Nephron progenitor cell (in vitro differentiated cells): ENCODE measurements around the gene HERC5.
"Not testable (repeated sequence)": the region's sequence is repeated elsewhere in the genome, so short reads cannot be mapped to it uniquely, and the experiment has no call there.

ENCODE experiments used
- DNase-seq: peaks from one replicate; pipeline ENCODE4 v3.0.0; 2021
- H3K27ac Mint-ChIP-seq: 2 replicates; pipeline ENCODE4 v1.8.0; 2021; ENCODE audit warnings: mild to moderate bottlenecking, moderate library complexity, mixed read lengths
- H3K27me3 Mint-ChIP-seq: 2 replicates; pipeline ENCODE4 v1.8.0; 2021; ENCODE audit warnings: mild to moderate bottlenecking, low read depth, mixed read lengths; ENCODE audit not compliant: poor library complexity
- H3K36me3 Mint-ChIP-seq: 2 replicates; pipeline ENCODE4 v1.8.0; 2021; ENCODE audit warnings: low read depth, mixed read lengths
- H3K4me1 Mint-ChIP-seq: 2 replicates; pipeline ENCODE4 v1.8.0; 2021; ENCODE audit warnings: mixed read lengths
- H3K4me3 Mint-ChIP-seq: 2 replicates; pipeline ENCODE4 v1.8.0; 2021; ENCODE audit warnings: mild to moderate bottlenecking, moderate library complexity, mixed read lengths
- H3K9me3 Mint-ChIP-seq: 2 replicates; pipeline ENCODE4 v1.8.0; 2021; ENCODE audit warnings: mild to moderate bottlenecking, moderate library complexity, mixed read lengths
- TF ChIP-seq, protein P1 (sequence below): fragments of 200-600 bp; sonication (generic); IDR thresholded peaks from 2 replicates; pipeline ENCODE4 v1.5.0; 2021; ENCODE audit warnings: antibody characterized with exemption

The HERC5 gene

DNA sequence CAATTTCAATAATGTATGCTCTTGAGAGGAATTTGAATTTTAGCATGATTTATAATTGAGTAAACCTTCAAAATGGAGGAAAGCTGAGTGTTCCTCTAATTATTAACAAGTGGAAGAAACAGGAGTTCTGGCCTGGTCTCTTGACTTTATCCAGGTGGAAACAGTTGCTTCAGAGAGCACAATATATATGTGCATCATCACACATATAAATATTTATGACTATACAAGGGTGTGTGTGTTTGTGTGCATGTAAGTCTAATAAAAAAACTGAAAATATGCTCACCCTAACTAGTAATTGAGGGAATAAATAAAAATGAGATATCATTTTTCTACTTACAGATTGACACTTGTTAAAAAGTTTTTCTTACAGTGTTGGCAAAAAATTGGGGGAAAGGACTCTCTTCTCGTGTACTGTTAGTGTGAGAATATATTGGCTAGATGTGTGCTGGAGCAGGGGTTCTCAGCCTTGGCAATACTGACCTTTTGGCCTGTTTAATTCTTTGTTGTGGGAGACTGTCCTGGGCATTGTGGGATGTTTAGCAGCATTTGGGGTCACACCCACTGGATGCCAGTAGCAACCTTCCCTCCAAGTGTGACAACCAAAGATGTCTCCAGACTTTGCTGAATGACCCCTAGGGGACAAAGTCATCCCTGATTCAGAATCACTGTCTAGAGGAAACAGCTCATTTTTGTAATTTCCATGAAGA, 20.8 kb upstream of the HERC5 start:
- TF ChIP-seq, protein P1, sequence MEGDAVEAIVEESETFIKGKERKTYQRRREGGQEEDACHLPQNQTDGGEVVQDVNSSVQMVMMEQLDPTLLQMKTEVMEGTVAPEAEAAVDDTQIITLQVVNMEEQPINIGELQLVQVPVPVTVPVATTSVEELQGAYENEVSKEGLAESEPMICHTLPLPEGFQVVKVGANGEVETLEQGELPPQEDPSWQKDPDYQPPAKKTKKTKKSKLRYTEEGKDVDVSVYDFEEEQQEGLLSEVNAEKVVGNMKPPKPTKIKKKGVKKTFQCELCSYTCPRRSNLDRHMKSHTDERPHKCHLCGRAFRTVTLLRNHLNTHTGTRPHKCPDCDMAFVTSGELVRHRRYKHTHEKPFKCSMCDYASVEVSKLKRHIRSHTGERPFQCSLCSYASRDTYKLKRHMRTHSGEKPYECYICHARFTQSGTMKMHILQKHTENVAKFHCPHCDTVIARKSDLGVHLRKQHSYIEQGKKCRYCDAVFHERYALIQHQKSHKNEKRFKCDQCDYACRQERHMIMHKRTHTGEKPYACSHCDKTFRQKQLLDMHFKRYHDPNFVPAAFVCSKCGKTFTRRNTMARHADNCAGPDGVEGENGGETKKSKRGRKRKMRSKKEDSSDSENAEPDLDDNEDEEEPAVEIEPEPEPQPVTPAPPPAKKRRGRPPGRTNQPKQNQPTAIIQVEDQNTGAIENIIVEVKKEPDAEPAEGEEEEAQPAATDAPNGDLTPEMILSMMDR: no peak
- Mint-ChIP-seq H3K27me3 (no peaks in the 10 kb centered on the region), H3K4me1 (no peaks in the 10 kb centered on the region), H3K27ac (no peak overlapping the region), H3K36me3 (peaks cover 4% of the 10 kb centered on the region), H3K4me3 (no peak overlapping the region), H3K9me3 (peaks cover 11% of the 10 kb centered on the region)
- DNase-seq: no peak

DNA sequence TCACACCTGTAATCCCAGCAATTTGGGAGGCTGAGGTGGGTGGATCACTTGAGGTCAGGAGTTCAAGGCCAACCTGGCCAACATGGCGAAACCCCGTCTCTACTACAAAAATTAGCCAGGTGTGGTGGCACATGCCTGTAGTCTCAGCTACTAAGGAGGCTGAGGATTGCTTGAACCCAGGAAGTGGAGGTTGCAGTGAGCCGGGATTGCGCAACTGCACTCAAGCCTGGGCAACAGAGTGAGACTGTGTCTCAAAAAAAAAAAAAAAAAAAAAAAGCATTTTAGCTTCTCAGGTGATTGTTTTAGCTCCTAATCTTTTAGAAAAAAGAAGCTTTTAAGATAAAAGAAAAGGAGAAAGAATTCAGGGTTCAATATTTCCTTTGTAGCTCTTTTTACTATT, 19.0 kb upstream of the HERC5 start:
- H3K4me1 Mint-ChIP-seq, H3K4me3 Mint-ChIP-seq, H3K36me3 Mint-ChIP-seq, H3K27me3 Mint-ChIP-seq, DNase-seq, H3K27ac Mint-ChIP-seq: not testable (repeated sequence)
- peaks cover 18% of the 10 kb centered on the region for H3K9me3 Mint-ChIP-seq

DNA sequence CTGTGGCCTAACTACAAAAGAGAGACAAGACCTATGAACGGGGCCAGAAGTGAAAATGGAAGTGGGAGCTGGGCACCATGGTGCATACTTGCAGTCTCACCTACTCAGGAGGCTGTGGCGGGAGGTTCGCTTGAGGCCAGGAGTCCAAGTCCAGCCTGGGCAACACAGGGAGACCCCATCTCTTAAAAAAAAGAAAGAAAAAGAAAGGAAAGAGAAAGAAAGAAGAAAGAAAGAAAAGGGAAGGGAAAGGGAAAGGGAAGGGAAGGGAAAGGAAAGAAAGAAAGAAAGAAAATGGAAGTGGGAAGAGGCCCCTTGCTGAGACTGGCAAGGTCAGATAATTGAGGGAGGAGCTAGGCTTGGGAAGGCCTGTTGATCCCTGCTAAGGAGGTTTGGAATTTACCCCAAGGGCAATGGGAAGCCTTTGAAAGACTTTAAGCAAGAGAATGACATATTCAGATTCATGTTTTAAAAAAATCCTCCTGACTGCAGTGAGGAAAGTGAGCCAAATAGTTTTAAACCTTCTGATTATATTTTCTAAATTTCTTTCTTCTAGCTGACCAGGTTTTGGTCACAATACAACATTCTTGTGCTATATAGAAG, 17.7 kb upstream of the HERC5 start:
- peaks cover 7% of the 10 kb centered on the region for H3K36me3 Mint-ChIP-seq
- TF ChIP-seq, protein P1: no peak
- H3K4me1 Mint-ChIP-seq: no peaks in the 10 kb centered on the region
- no peak overlapping the region for H3K4me3 Mint-ChIP-seq
- no peak for DNase-seq
- H3K27ac Mint-ChIP-seq: no peak overlapping the region
- H3K9me3 Mint-ChIP-seq: peaks cover 17% of the 10 kb centered on the region
- H3K27me3 Mint-ChIP-seq: no peaks in the 10 kb centered on the region

- no peak overlapping the region for H3K27ac Mint-ChIP-seq
Measured at GRCh38 chr4:88440146-88440545, 16.8 kb upstream of the HERC5 start.

GRCh38 chr4:88441696-88442095, 15.2 kb upstream of the HERC5 start:
- Mint-ChIP-seq H3K36me3 (peaks cover 7% of the 10 kb centered on the region), H3K4me1 (no peaks in the 10 kb centered on the region), H3K27ac (no peak overlapping the region), H3K9me3 (peaks cover 14% of the 10 kb centered on the region), H3K27me3 (no peaks in the 10 kb centered on the region), H3K4me3 (no peak overlapping the region)
- TF ChIP-seq, protein P1: no peak
- no peak for DNase-seq

More at GRCh38 chr4:88440146-88440545, 16.8 kb upstream of the HERC5 start:
- no peak for DNase-seq
- H3K4me3 Mint-ChIP-seq: no peak overlapping the region
- H3K4me1 Mint-ChIP-seq: no peaks in the 10 kb centered on the region
- TF ChIP-seq, protein P1: no peak
- H3K9me3 Mint-ChIP-seq: peaks cover 15% of the 10 kb centered on the region
- H3K36me3 Mint-ChIP-seq: peaks cover 7% of the 10 kb centered on the region
- H3K27me3 Mint-ChIP-seq: no peaks in the 10 kb centered on the region

DNA sequence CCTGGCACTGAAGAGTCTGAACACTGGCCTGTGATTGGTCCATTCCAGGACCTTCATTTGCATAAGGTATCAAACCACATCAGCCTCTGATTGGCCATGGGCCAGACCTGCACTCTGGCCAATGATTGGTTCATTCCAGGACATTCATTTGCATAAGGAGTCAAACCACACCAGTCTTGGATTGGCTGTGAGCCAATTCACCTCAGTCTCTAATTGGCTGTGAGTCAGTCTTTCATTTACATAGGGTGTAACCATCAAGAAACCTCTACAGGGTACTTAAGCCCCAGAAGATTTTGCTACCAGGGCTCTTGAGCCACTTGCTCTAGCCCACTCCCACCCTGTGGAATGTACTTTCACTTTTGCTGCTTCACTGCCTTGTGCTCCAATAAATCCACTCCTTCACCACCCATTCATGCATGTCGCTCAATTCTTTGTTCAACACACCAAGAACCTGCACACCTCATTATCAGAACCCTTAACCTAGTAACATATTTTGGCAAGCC, 14.2 kb upstream of the HERC5 start:
- Mint-ChIP-seq H3K4me1 (no peaks in the 10 kb centered on the region), H3K4me3 (no peak overlapping the region), H3K9me3 (peaks cover 14% of the 10 kb centered on the region), H3K27me3 (peaks cover 3% of the 10 kb centered on the region), H3K36me3 (peaks cover 7% of the 10 kb centered on the region), H3K27ac (no peak overlapping the region)
- TF ChIP-seq, protein P1: no peak
- DNase-seq: no peak
